ENCODE measurements around the gene CEP89. TPM values are rescaled to one million over a fixed set of nuclear protein-coding genes. Genes with fewer than 3 reads are reported as not detected.
"Not testable (repeated sequence)": the region's sequence is repeated elsewhere in the genome, so short reads cannot be mapped to it uniquely, and the experiment has no call there.

CEP89 gene
- total and polyA plus RNA-seq, 8 donors = 5.7 to 11.0 (median 6.9) TPM

GRCh38 chr19:32886241-32886640, 85.5 kb downstream of the CEP89 start:
- TF ChIP-seq, protein P1, sequence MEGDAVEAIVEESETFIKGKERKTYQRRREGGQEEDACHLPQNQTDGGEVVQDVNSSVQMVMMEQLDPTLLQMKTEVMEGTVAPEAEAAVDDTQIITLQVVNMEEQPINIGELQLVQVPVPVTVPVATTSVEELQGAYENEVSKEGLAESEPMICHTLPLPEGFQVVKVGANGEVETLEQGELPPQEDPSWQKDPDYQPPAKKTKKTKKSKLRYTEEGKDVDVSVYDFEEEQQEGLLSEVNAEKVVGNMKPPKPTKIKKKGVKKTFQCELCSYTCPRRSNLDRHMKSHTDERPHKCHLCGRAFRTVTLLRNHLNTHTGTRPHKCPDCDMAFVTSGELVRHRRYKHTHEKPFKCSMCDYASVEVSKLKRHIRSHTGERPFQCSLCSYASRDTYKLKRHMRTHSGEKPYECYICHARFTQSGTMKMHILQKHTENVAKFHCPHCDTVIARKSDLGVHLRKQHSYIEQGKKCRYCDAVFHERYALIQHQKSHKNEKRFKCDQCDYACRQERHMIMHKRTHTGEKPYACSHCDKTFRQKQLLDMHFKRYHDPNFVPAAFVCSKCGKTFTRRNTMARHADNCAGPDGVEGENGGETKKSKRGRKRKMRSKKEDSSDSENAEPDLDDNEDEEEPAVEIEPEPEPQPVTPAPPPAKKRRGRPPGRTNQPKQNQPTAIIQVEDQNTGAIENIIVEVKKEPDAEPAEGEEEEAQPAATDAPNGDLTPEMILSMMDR (IDR thresholded peaks at IDR 0.05) = no peak
- intact Hi-C loops (cut with DNase I) = no loop called here
- Histone ChIP-seq H3K27me3 (no peaks in the 10 kb centered on the region), H3K27ac (no peak overlapping the region), H3K36me3 (no peaks in the 10 kb centered on the region), H3K4me1 (no peaks in the 10 kb centered on the region), H3K9me3 (no peaks in the 10 kb centered on the region), H3K4me3 (no peak overlapping the region)
- 87 to 93% methylated on average over 7 of the region's 7 CpGs for WGBS, 2 donors
- DNase-seq = no peak
- no peak for ATAC-seq
- FAIRE-seq = no peak

DNA sequence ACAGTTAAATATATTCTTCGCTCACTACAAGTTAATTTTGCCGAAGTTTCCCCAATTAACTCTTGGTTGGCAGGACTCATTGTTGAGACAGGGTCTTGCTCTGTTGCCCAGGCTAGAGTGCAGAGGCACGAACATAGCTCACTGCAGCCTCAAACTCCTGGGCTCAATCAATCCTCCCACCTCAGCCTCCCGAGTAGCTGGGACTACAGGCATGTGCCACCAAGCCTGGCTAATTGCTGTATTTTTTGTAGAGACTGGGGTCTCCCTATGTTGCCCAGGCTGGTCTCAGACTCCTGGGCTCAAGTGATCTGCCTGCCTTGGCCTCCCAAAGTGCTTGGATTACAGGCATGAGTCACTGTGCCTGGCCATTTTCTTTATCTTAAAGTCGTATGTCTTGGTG, 86.5 kb downstream of the CEP89 start:
- H3K27me3 ChIP-seq; H3K4me3 ChIP-seq; DNase-seq; H3K36me3 ChIP-seq; ATAC-seq; H3K9me3 ChIP-seq; FAIRE-seq; H3K4me1 ChIP-seq; intact Hi-C loops (cut with DNase I); H3K27ac ChIP-seq: not testable (repeated sequence)
- whole genome bisulfite sequencing, 2 donors = 89 to 90% methylated on average over 5 of the region's 5 CpGs

GRCh38 chr19:32881766-32882165, 90.0 kb downstream of the CEP89 start:
- Histone ChIP-seq H3K4me1 (no peaks in the 10 kb centered on the region), H3K4me3 (no peak overlapping the region), H3K27me3 (no peaks in the 10 kb centered on the region), H3K9me3 (no peaks in the 10 kb centered on the region), H3K27ac (no peak overlapping the region), H3K36me3 (no peaks in the 10 kb centered on the region)
- DNase-seq = no peak
- FAIRE-seq = no peak
- no peak for ATAC-seq
- 85 to 90% methylated on average over 12 of the region's 12 CpGs for WGBS, 2 donors
- intact Hi-C loops (cut with DNase I) = no loop called here
- TF ChIP-seq, protein P1 (IDR thresholded peaks at IDR 0.05) = no peak

DNA sequence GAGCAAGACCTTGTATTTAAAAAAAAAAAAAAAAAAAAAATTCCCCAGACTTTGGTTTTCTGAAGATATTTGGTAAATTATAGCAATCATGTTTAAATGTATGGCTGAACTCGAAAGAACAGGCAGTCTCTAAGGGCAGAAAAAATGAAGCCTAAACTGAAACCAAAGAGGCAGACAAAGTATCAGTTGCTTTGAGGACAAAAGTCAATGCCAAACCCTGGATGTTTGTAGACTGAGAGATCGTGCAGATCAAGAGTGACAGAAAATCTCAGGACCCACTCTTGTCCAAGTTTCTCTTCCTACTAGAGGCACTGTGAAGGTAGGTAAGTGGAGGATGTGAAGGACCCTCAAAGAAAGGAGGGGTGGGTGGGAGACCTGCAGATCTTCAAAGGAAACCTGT, 91.1 kb downstream of the CEP89 start:
- intact Hi-C loops (cut with DNase I) = no loop called here
- Histone ChIP-seq H3K27ac (no peak overlapping the region), H3K27me3 (no peaks in the 10 kb centered on the region), H3K4me1 (no peaks in the 10 kb centered on the region), H3K9me3 (no peaks in the 10 kb centered on the region), H3K36me3 (no peaks in the 10 kb centered on the region), H3K4me3 (no peak overlapping the region)
- FAIRE-seq (no peak), ATAC-seq (no peak), DNase-seq (no peak)
- TF ChIP-seq, protein P1 (IDR thresholded peaks at IDR 0.05) = no peak
- 78% methylated on average over 2 of the region's 2 CpGs for whole genome bisulfite sequencing, 2 donors

GRCh38 chr19:32879741-32880140, 92.0 kb downstream of the CEP89 start:
- H3K4me3 ChIP-seq = no peak overlapping the region
- no peaks in the 10 kb centered on the region for H3K36me3 ChIP-seq
- TF ChIP-seq, protein P1 (IDR thresholded peaks at IDR 0.05) = no peak
- no peak for ATAC-seq
- no peaks in the 10 kb centered on the region for H3K27me3 ChIP-seq
- no peak for FAIRE-seq
- H3K4me1 ChIP-seq = no peaks in the 10 kb centered on the region
- H3K9me3 ChIP-seq = no peaks in the 10 kb centered on the region
- WGBS, 2 donors = 87 to 96% methylated on average over 8 of the region's 8 CpGs
- intact Hi-C loops (cut with DNase I) = no loop called here
- no peak overlapping the region for H3K27ac ChIP-seq
- no peak for DNase-seq

GRCh38 chr19:32878988-32879387, 92.8 kb downstream of the CEP89 start:
- Histone ChIP-seq H3K27ac (no peak overlapping the region), H3K4me3 (no peak overlapping the region), H3K36me3 (no peaks in the 10 kb centered on the region), H3K27me3 (no peaks in the 10 kb centered on the region), H3K9me3 (no peaks in the 10 kb centered on the region), H3K4me1 (no peaks in the 10 kb centered on the region)
- 96 to 98% methylated on average over 12 of the region's 12 CpGs for WGBS, 2 donors
- intact Hi-C loops (cut with DNase I) = no loop called here
- no peak for DNase-seq
- FAIRE-seq = no peak
- TF ChIP-seq, protein P1 (IDR thresholded peaks at IDR 0.05) = no peak
- no peak for ATAC-seq
